HCT116 (cell line): ENCODE results near the gene CCDC138. TPM values are rescaled to one million over a fixed set of nuclear protein-coding genes. Genes with fewer than 3 reads are reported as not detected.

Source experiments
- ATAC-seq: fragments of 200-7000 bp; cut with Tn5 transposase; 2 replicates; pipeline ENCODE4 v1.9.1; 2020; ENCODE audit warnings: mild to moderate bottlenecking, moderate library complexity
- BruUV-seq: library from RNA; stranded (reverse); fragments of 400-500 nt; replicated peaks from 2 replicates; lab custom pipeline; 2021; lab: Mats Ljungman, UMichigan
- CTCF ChIA-PET: fragments of 300-600 bp; sonication (Branson Sonifier 250); formaldehyde crosslinking; loops from one replicate; lab custom pipeline; 2021; ENCODE audit warnings: antibody characterized with exemption; lab: Charles Lee
- POLR2A ChIA-PET: fragments of 300-600, 350-600 bp; sonication (Branson Sonifier 250); formaldehyde crosslinking; loops from one replicate; lab custom pipeline; 2021; ENCODE audit warnings: antibody characterized with exemption; lab: Charles Lee
- RAD21 ChIA-PET, 2 experiments: fragments of 300-600 bp; sonication (Branson Sonifier 250); formaldehyde crosslinking; loops; one replicate each; lab custom pipeline; 2023; ENCODE audit warnings: low total read pairs in 2 of 2; ENCODE audit not compliant: uncharacterized antibody in 2 of 2, unreplicated experiment in 2 of 2, low non-redundant PET in 1 of 2; lab: Charles Lee
- DNase-seq: peaks from one replicate; pipeline ENCODE4 v3.0.0-alpha.2; 2010; ENCODE audit warnings: low read depth, low spot score
- H2AFZ ChIP-seq: fragments of 200-600 bp; shearing (Covaris generic), sonication (generic); 2 replicates; pipeline ENCODE4 v1.6.1; 2017; ENCODE audit warnings: low read depth, mixed run types, mixed read lengths, antibody characterized with exemption, low read length; ENCODE audit not compliant: poor library complexity, severe bottlenecking
- H3K27ac ChIP-seq: 2 replicates; pipeline ENCODE4 v1.5.1; 2012; ENCODE audit warnings: low read depth, low read length
- H3K27me3 ChIP-seq: fragments of 200-600 bp; sonication (generic); 2 replicates; pipeline ENCODE4 v1.6.1; 2016; ENCODE audit warnings: mixed run types, low read length, mixed read lengths; ENCODE audit not compliant: insufficient read depth
- H3K36me3 ChIP-seq, 2 experiments: fragments of 200-500 bp in 1 of 2; fragments of 200-600 bp in 1 of 2; sonication (Bioruptor generic) in 1 of 2; sonication (generic) in 1 of 2; 2 replicates each; pipeline versions ENCODE4 v1.5.1 to v1.6.1; 2014 to 2016; ENCODE audit warnings: low read length in 2 of 2, inconsistent platforms in 1 of 2, mixed read lengths in 1 of 2, mixed run types in 1 of 2; ENCODE audit not compliant: insufficient read depth in 2 of 2, control insufficient read depth in 1 of 2
- H3K4me1 ChIP-seq, 2 experiments: fragments of 200-600 bp in 1 of 2; sonication (generic) in 1 of 2; 2 replicates each; pipeline versions ENCODE4 v1.5.1 to v1.6.1; 2012 to 2017; ENCODE audit warnings: low read length in 2 of 2, inconsistent platforms in 1 of 2, mild to moderate bottlenecking in 1 of 2, mixed read lengths in 1 of 2, mixed run types in 1 of 2, moderate library complexity in 1 of 2; ENCODE audit not compliant: insufficient read depth in 2 of 2, control insufficient read depth in 1 of 2
- H3K4me2 ChIP-seq: fragments of 200-600 bp; sonication (generic); 2 replicates; pipeline ENCODE4 v1.6.1; 2017; ENCODE audit warnings: mixed run types, low read length, mixed read lengths
- H3K4me3 ChIP-seq, 2 experiments: fragments of 200-600 bp in 1 of 2; sonication (generic) in 1 of 2; replicated peaks in 1 of 2; 2 replicates each; pipeline ENCODE4 v1.5.1; 2011 to 2016; ENCODE audit warnings: low read length in 2 of 2, control low read depth in 1 of 2, low read depth in 1 of 2, mild to moderate bottlenecking in 1 of 2, mixed read lengths in 1 of 2, mixed run types in 1 of 2
- H3K79me2 ChIP-seq: fragments of 200-600 bp; sonication (generic); 2 replicates; pipeline ENCODE4 v1.6.1; 2017; ENCODE audit warnings: mild to moderate bottlenecking, mixed run types, low read length, moderate library complexity, mixed read lengths; ENCODE audit not compliant: insufficient read depth
- H3K9ac ChIP-seq: fragments of 200-600 bp; sonication (generic); 2 replicates; pipeline ENCODE4 v1.6.1; 2016; ENCODE audit warnings: low read length, mixed read lengths
- H3K9me2 ChIP-seq: fragments of 200-600 bp; sonication (generic), shearing (Covaris generic); 2 replicates; pipeline ENCODE4 v1.6.1; 2017; ENCODE audit warnings: mixed run types, mild to moderate bottlenecking, moderate library complexity; ENCODE audit not compliant: insufficient read depth
- H3K9me3 ChIP-seq, 2 experiments: fragments of 200-500 bp in 1 of 2; fragments of 200-600 bp in 1 of 2; sonication (Bioruptor generic) in 1 of 2; sonication (generic) in 1 of 2; 2 replicates each; pipeline ENCODE4 v1.6.1; 2014 to 2017; ENCODE audit warnings: low read length in 2 of 2, mixed read lengths in 2 of 2, inconsistent platforms in 1 of 2, low read depth in 1 of 2, mild to moderate bottlenecking in 1 of 2, mixed run types in 1 of 2, moderate library complexity in 1 of 2; ENCODE audit not compliant: control insufficient read depth in 1 of 2, insufficient read depth in 1 of 2
- H4K20me1 ChIP-seq: fragments of 200-600 bp; sonication (generic), shearing (Covaris generic); 2 replicates; pipeline ENCODE4 v1.6.1; 2017; ENCODE audit warnings: mixed run types, mild to moderate bottlenecking, moderate library complexity; ENCODE audit not compliant: insufficient read depth
- ATF3 ChIP-seq: IDR thresholded peaks from 2 replicates; pipeline ENCODE4 v1.6.1; 2012
- CBX3 ChIP-seq: IDR thresholded peaks from 2 replicates; pipeline ENCODE4 v1.6.1; 2012; ENCODE audit warnings: low read depth
- ELF1 ChIP-seq: IDR thresholded peaks from 2 replicates; pipeline ENCODE4 v1.6.1; 2012; ENCODE audit warnings: low read depth, borderline replicate concordance
- EZH2phosphoT487 ChIP-seq: fragments of 200-600 bp; IDR thresholded peaks from 2 replicates; pipeline ENCODE4 v1.6.1; 2018; ENCODE audit warnings: antibody characterized with exemption, borderline replicate concordance
- FOSL1 ChIP-seq: IDR thresholded peaks from 2 replicates; pipeline ENCODE4 v1.6.1; 2012; ENCODE audit warnings: low read depth
- JUND ChIP-seq: IDR thresholded peaks from 2 replicates; pipeline ENCODE4 v1.6.1; 2012
- MAX ChIP-seq: IDR thresholded peaks from 2 replicates; pipeline ENCODE4 v1.6.1; 2012
- POLR2A ChIP-seq: IDR thresholded peaks from 2 replicates; pipeline ENCODE4 v1.7.0; 2011; ENCODE audit warnings: borderline replicate concordance; ENCODE audit not compliant: insufficient read depth, insufficient read length; ENCODE audit errors: extremely low read depth
- POLR2AphosphoS5 ChIP-seq: IDR thresholded peaks from 2 replicates; pipeline ENCODE4 v1.6.1; 2011; ENCODE audit warnings: mild to moderate bottlenecking, low read depth, low read length, moderate library complexity
- RAD21 ChIP-seq: IDR thresholded peaks from 2 replicates; pipeline ENCODE4 v1.6.1; 2012; ENCODE audit warnings: low read depth, mild to moderate bottlenecking
- SIN3A ChIP-seq: IDR thresholded peaks from 2 replicates; pipeline ENCODE4 v1.6.1; 2012; ENCODE audit warnings: low read depth
- SRF ChIP-seq: IDR thresholded peaks from 2 replicates; pipeline ENCODE4 v1.6.1; 2012; ENCODE audit warnings: low read depth
- TCF7L2 ChIP-seq: IDR thresholded peaks from 2 replicates; pipeline ENCODE4 v1.7.0; 2011; ENCODE audit warnings: borderline replicate concordance, inconsistent platforms; ENCODE audit not compliant: insufficient read depth, insufficient read length; ENCODE audit errors: extremely low read depth
- intact Hi-C: fragments of 100-400 bp; cut with micrococcal nuclease; formaldehyde crosslinking; loops from 2 replicates; pipeline ENCODE4 v1.10.0; 2022
- total RNA-seq: library from RNA; stranded (reverse); gene quantifications from one replicate; pipeline ENCODE4 v1.2.1, GENCODE V29; 2021; ENCODE audit not compliant: unreplicated experiment

Gene CCDC138
- total RNA-seq, 1 experiment from 2014 or later: 13.4 TPM

GRCh38 chr2:108908713-108909070 is 122.1 kb downstream of the CCDC138 start:
- CTCF ChIA-PET: interaction anchor here (1.0 kb wide), 1 partner anchor 14 kb away, joined by 3 read pairs; no protein-coding TSS in a partner anchor
- Histone ChIP-seq H2AFZ (no peak overlapping the region), H3K9me3 (no peaks in the 10 kb centered on the region), H3K36me3 (no peaks in the 10 kb centered on the region), H3K27me3 (no peaks in the 10 kb centered on the region), H3K4me1 (no peaks in the 10 kb centered on the region), H3K9ac (no peak overlapping the region), H3K27ac (no peak overlapping the region), H3K4me2 (no peak overlapping the region), H3K79me2 (no peaks in the 10 kb centered on the region), H3K9me2 (no peaks in the 10 kb centered on the region), H4K20me1 (no peaks in the 10 kb centered on the region), H3K4me3 (no peak overlapping the region)
- no TSS peak for BruUV-seq
- DNase-seq (no peak), ATAC-seq (no peak)
- intact Hi-C loops: no loop called here
- RAD21 ChIA-PET: no interaction called here
- POLR2A ChIA-PET: no interaction called here
- no peak for TF ChIP-seq JUND
- no peak for TF ChIP-seq SRF
- no peak for TF ChIP-seq CBX3
- TF ChIP-seq TCF7L2: no peak
- no peak for TF ChIP-seq ELF1
- no peak for TF ChIP-seq POLR2AphosphoS5
- TF ChIP-seq EZH2phosphoT487: no peak
- no peak for TF ChIP-seq MAX
- no peak for TF ChIP-seq SIN3A
- TF ChIP-seq RAD21: no peak
- TF ChIP-seq FOSL1: no peak
- no peak for TF ChIP-seq ATF3
- no peak for TF ChIP-seq POLR2A
